K562 (cell line): ENCODE data around the gene ATP5F1D. TPM values are rescaled to one million over a fixed set of nuclear protein-coding genes. Genes with fewer than 3 reads are reported as not detected.

Experiments used
- ATAC-seq: fragments of 200-7000 bp; cut with Tn5 transposase; 3 replicates; pipeline ENCODE4 v1.9.1; 2020; ENCODE audit warnings: moderate library complexity
- BruUV-seq: library from RNA; stranded (reverse); fragments of 400-500 nt; replicated peaks from 2 replicates; lab custom pipeline; 2021; lab: Mats Ljungman, UMichigan
- CTCF ChIA-PET: fragments of 300-600 bp; formaldehyde crosslinking; extraction: SDS; loops from one replicate; lab custom pipeline; 2021; ENCODE audit warnings: low intra/inter-chr PET ratio; lab: Yijun Ruan, JAX
- POLR2A ChIA-PET: fragments of 300-600, 350-650 bp; sonication (Branson Sonifier 250); formaldehyde crosslinking; extraction: SDS; loops from one replicate; lab custom pipeline; 2021; ENCODE audit warnings: antibody characterized with exemption, inconsistent platforms; lab: Yijun Ruan, JAX
- DNase-seq, 4 experiments: peaks; one replicate each; pipeline versions ENCODE4 v3.0.0 to v3.0.0-alpha.2; 2011 to 2018; ENCODE audit warnings: low spot score in 3 of 4, mixed read lengths in 3 of 4; ENCODE audit errors: extremely low read depth in 1 of 4
- FAIRE-seq: peaks from 2 replicates; lab custom pipeline; 2011; peaks lifted over from hg19 to GRCh38; lab: Jason Lieb, UNC
- H2AFZ ChIP-seq: 2 replicates; pipeline ENCODE4 v1.6.0; 2011; ENCODE audit warnings: low read depth, low read length, control low read depth, inconsistent platforms
- H3K27ac ChIP-seq: fragments of 200-600 bp; 3 replicates; pipeline ENCODE4 v1.8.0; 2011; ENCODE audit warnings: low read depth, mild to moderate bottlenecking, control low read depth, inconsistent platforms, low read length, moderate library complexity, mixed read lengths; ENCODE audit errors: extremely low read depth
- H3K27me3 ChIP-seq, 2 experiments: fragments of 300-600 bp in 1 of 2; 2 replicates in 1 of 2; 3 replicates in 1 of 2; pipeline versions ENCODE4 v1.6.0 to v1.8.0; 2011; ENCODE audit warnings: inconsistent platforms in 2 of 2, low read length in 2 of 2, mild to moderate bottlenecking in 1 of 2, mixed read lengths in 1 of 2, moderate library complexity in 1 of 2; ENCODE audit not compliant: control insufficient read depth in 2 of 2, insufficient read depth in 2 of 2
- H3K36me3 ChIP-seq: fragments of 300-600 bp; 3 replicates; pipeline ENCODE4 v1.8.0; 2011; ENCODE audit warnings: mild to moderate bottlenecking, low read length, inconsistent platforms; ENCODE audit not compliant: control insufficient read depth, insufficient read depth
- H3K4me1 ChIP-seq, 2 experiments: fragments of 200-600 bp in 1 of 2; replicated peaks in 1 of 2; 2 replicates in 1 of 2; 3 replicates in 1 of 2; pipeline versions ENCODE4 v1.5.1 to v1.8.0; 2011; ENCODE audit warnings: inconsistent platforms in 2 of 2, low read length in 2 of 2, mild to moderate bottlenecking in 1 of 2, mixed read lengths in 1 of 2, moderate library complexity in 1 of 2; ENCODE audit not compliant: control insufficient read depth in 2 of 2, insufficient read depth in 2 of 2
- H3K4me2 ChIP-seq: 2 replicates; pipeline ENCODE4 v1.6.1; 2011; ENCODE audit warnings: low read length, control low read depth, inconsistent platforms, mixed read lengths; ENCODE audit not compliant: insufficient read depth
- H3K4me3 ChIP-seq: fragments of 200-600 bp; sonication (generic), shearing (Covaris generic); 2 replicates; pipeline ENCODE4 v1.5.1; 2016; ENCODE audit warnings: control low read depth, inconsistent platforms
- H3K79me2 ChIP-seq: fragments of 200-600 bp; 3 replicates; pipeline ENCODE4 v1.8.0; 2011; ENCODE audit warnings: low read length, inconsistent platforms; ENCODE audit not compliant: control insufficient read depth, insufficient read depth
- H3K9ac ChIP-seq, 2 experiments: 2 replicates each; pipeline versions ENCODE4 v1.6.0 to v1.6.1; 2011; ENCODE audit warnings: low read depth in 2 of 2, low read length in 2 of 2, control low read depth in 1 of 2, inconsistent platforms in 1 of 2, mild to moderate bottlenecking in 1 of 2, mixed read lengths in 1 of 2; ENCODE audit not compliant: insufficient read depth in 1 of 2
- H3K9me1 ChIP-seq: one replicate; pipeline ENCODE4 v1.6.0; 2011; ENCODE audit warnings: inconsistent platforms, mild to moderate bottlenecking, low read length, moderate library complexity; ENCODE audit not compliant: control insufficient read depth, insufficient read depth
- H3K9me3 ChIP-seq: replicated peaks from 2 replicates; pipeline ENCODE4 v1.5.1; 2011; ENCODE audit warnings: low read depth, low read length, inconsistent platforms; ENCODE audit not compliant: control insufficient read depth, insufficient read depth
- H4K20me1 ChIP-seq: replicated peaks from 2 replicates; pipeline ENCODE4 v1.6.1; 2011; ENCODE audit warnings: low read length, inconsistent platforms, mixed read lengths; ENCODE audit not compliant: control insufficient read depth, insufficient read depth
- ATF3 ChIP-seq, 2 experiments: fragments of 450-650 bp in 1 of 2; sonication (generic) in 1 of 2; formaldehyde crosslinking in 1 of 2; IDR thresholded peaks in 1 of 2; conservative IDR thresholded peaks in 1 of 2; 2 replicates each; pipeline versions ENCODE4 v1.6.1 to v1.8.1; 2016 to 2023; ENCODE audit warnings: mild to moderate bottlenecking in 2 of 2, moderate library complexity in 2 of 2, inconsistent platforms in 1 of 2, missing genetic modification reagents in 1 of 2
- HNRNPK ChIP-seq: fragments of 200-400 bp; formaldehyde crosslinking; IDR thresholded peaks from one replicate; pipeline ENCODE4 v1.6.1; 2018; ENCODE audit warnings: mild to moderate bottlenecking, low read depth, low read length; ENCODE audit not compliant: poor library complexity, severe bottlenecking
- POLR2G ChIP-seq: fragments of 200-400 bp; formaldehyde crosslinking; IDR thresholded peaks from 2 replicates; pipeline ENCODE4 v1.6.1; 2017; ENCODE audit warnings: low read depth, mild to moderate bottlenecking, antibody characterized with exemption, low read length, moderate library complexity
- RBFOX2 ChIP-seq: fragments of 200-400 bp; formaldehyde crosslinking; IDR thresholded peaks from 2 replicates; pipeline ENCODE4 v1.6.1; 2017; ENCODE audit warnings: low read depth, mild to moderate bottlenecking, low read length, moderate library complexity
- REST ChIP-seq, 2 experiments: fragments of 450-650 bp; formaldehyde crosslinking in 1 of 2; IDR thresholded peaks; 2 replicates each; pipeline versions ENCODE4 v1.4.0 to v1.6.1; 2014 to 2020; ENCODE audit warnings: mild to moderate bottlenecking in 2 of 2, borderline replicate concordance in 1 of 2, low read depth in 1 of 2
- ZBTB33 ChIP-seq: sonication (generic); formaldehyde crosslinking; IDR thresholded peaks from 2 replicates; pipeline ENCODE4 v1.8.1; 2023; ENCODE audit warnings: mild to moderate bottlenecking, missing genetic modification reagents
- ZNF695 ChIP-seq: fragments of 450-650 bp; formaldehyde crosslinking; IDR thresholded peaks from 2 replicates; pipeline ENCODE4 v1.4.0; 2020; ENCODE audit warnings: mild to moderate bottlenecking, moderate library complexity
- WGBS: fragments of 100-300 bp; shearing (Covaris generic); methylation state at CpG from one replicate; pipeline ENCODE4 v1.1.6; 2016; ENCODE audit warnings: low coverage, mixed read lengths; ENCODE audit not compliant: insufficient coverage; ENCODE audit errors: missing lambda C conversion rate; 5-methylcytosine and 5-hydroxymethylcytosine counted together
- in situ Hi-C: fragments of 300-500 bp; cut with MboI; formaldehyde crosslinking; loops from 4 replicates; pipeline ENCODE4 v1.15.0; 2018; ENCODE audit warnings: inconsistent platforms, mixed read lengths
- intact Hi-C: fragments of 100-400 bp; cut with micrococcal nuclease; formaldehyde crosslinking; loops from 2 replicates; pipeline ENCODE4 v1.14.2; 2022
- polyA plus RNA-seq, 8 experiments: library from polyadenylated mRNA; depleted of rRNA in 4 of 8; stranded (reverse) in 5 of 8; unstranded in 3 of 8; fragments of >200 nt; fragmentation: Nextera tagmentation in 2 of 8; fragmentation: Illumina TruSeq in 1 of 8; extraction: Ambion mirVana in 2 of 8; extraction: Trizol in 1 of 8; gene quantifications; 2 replicates each; pipeline versions ENCODE4 v1.2.1 to v1.2.3, GENCODE V29; 2011 to 2014; ENCODE audit warnings: inconsistent platforms in 1 of 8, missing spikeins in 1 of 8
- total RNA-seq, 7 experiments: library from RNA; depleted of rRNA in 6 of 7; stranded (reverse); fragments of >200 nt in 6 of 7; fragmentation: Illumina TruSeq in 2 of 7; extraction: Trizol in 2 of 7; gene quantifications; 2 replicates each; pipeline versions ENCODE4 v1.2.1 to v1.2.3, GENCODE V29; 2011 to 2021; ENCODE audit warnings: low replicate concordance in 1 of 7

The ATP5F1D gene
- total and polyA plus RNA-seq, 9 of the 15 experiments (the other 6 are each of a cell fraction or from before 2014, with no cell fraction given): 3.9 to 409 (median 36.8) TPM

GRCh38 chr19:1223018-1223855 is 18.3 kb upstream of the ATP5F1D start:
- Histone ChIP-seq H3K27me3 (no peaks in the 10 kb centered on the region), H3K79me2 (peaks cover 33% of the 10 kb centered on the region), H2AFZ (no peak overlapping the region), H3K4me3 (no peak overlapping the region), H3K36me3 (peaks cover 89% of the 10 kb centered on the region; the same call in 2 of the 3 replicates), H3K4me2 (no peak overlapping the region), H3K9me3 (no peaks in the 10 kb centered on the region; the same call in 1 of the 2 replicates), H3K27ac (no peak overlapping the region), H3K9ac (peak overlapping the region in 1 of 2 experiments; percentile 32; a peak in 1 of 4 replicates), H3K4me1 (peaks cover 0 to 76% of the 10 kb centered on the region in 2 experiments; a peak in 3 of 5 replicates), H4K20me1 (peaks cover 13% of the 10 kb centered on the region), H3K9me1 (no peaks in the 10 kb centered on the region)
- no TSS peak for BruUV-seq
- intact Hi-C loops: no loop called here
- in situ Hi-C loops: no loop called here
- 87% methylated on average over 33 of the region's 48 CpGs for WGBS
- ATAC-seq (peak; percentile 82), DNase-seq (peak in 2 of 4 experiments; percentile 55 to 61), FAIRE-seq (no peak)
- ChIA-PET POLR2A (interaction anchor here (0.6 kb wide), 1 partner anchor 57 kb away, joined by 4 read pairs; no protein-coding TSS in a partner anchor), CTCF (interaction anchor here (1.6 kb wide), 1 partner anchor 110 kb away, joined by 6 read pairs; no protein-coding TSS in a partner anchor)
- TF ChIP-seq ZNF695 (CRISPR knock-in tag) (no peak), HNRNPK (no peak), ATF3 (IDR thresholded peaks at IDR 0.05) (peak; percentile 38; the same call in 1 of the 2 replicates), ATF3 (CRISPR knock-in tag; conservative IDR thresholded peaks at IDR 0.05) (no peak), ZBTB33 (CRISPR knock-in tag) (peak; percentile 74), REST (IDR thresholded peaks at IDR 0.05; ENCODE audit: borderline replicate concordance) (peak; percentile 10; the same call in 1 of the 2 replicates), REST (CRISPR knock-in tag; IDR thresholded peaks at IDR 0.05; ENCODE audit: low read depth) (no peak), RBFOX2 (peak; percentile 15; the same call in 1 of the 2 replicates), POLR2G (peak; percentile 45)
